ENCODE data around the gene ASCC2. TPM values are rescaled to one million over a fixed set of nuclear protein-coding genes. Genes with fewer than 3 reads are reported as not detected.
A peak's percentile ranks its signal among the peaks of the same experiment; 100 is the strongest.

The ASCC2 gene
- total and polyA plus RNA-seq, 10 donors = 34.1 to 89.0 (median 62.9) TPM

GRCh38 chr22:29879753-29880152 lies 41.7 kb upstream of the ASCC2 start:
- 91 to 98% (median 92%) methylated on average over 5 of the region's 5 CpGs for WGBS, 5 donors
- no peak overlapping the region for H3K4me3 ChIP-seq
- intact Hi-C loops (cut with DNase I; ENCODE audit: low total_unique reads) = no loop called here
- peaks cover 5 to 21% (median 15%) of the 10 kb centered on the region in 6 donors for H3K4me1 ChIP-seq
- TF ChIP-seq POLR2AphosphoS5 (IDR thresholded peaks at IDR 0.05) (no peak), POLR2A (IDR thresholded peaks at IDR 0.05) (no peak)
- TF ChIP-seq, protein P1, sequence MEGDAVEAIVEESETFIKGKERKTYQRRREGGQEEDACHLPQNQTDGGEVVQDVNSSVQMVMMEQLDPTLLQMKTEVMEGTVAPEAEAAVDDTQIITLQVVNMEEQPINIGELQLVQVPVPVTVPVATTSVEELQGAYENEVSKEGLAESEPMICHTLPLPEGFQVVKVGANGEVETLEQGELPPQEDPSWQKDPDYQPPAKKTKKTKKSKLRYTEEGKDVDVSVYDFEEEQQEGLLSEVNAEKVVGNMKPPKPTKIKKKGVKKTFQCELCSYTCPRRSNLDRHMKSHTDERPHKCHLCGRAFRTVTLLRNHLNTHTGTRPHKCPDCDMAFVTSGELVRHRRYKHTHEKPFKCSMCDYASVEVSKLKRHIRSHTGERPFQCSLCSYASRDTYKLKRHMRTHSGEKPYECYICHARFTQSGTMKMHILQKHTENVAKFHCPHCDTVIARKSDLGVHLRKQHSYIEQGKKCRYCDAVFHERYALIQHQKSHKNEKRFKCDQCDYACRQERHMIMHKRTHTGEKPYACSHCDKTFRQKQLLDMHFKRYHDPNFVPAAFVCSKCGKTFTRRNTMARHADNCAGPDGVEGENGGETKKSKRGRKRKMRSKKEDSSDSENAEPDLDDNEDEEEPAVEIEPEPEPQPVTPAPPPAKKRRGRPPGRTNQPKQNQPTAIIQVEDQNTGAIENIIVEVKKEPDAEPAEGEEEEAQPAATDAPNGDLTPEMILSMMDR (IDR thresholded peaks at IDR 0.05 in 8 of 11, conservative IDR thresholded peaks at IDR 0.05 in 3 of 11) = no peak
- no peaks in the 10 kb centered on the region for H3K27me3 ChIP-seq (replicated peaks in 1 of 7)
- H3K27ac ChIP-seq = no peak overlapping the region
- no peak for DNase-seq
- no peaks in the 10 kb centered on the region for H3K9me3 ChIP-seq
- no peaks in the 10 kb centered on the region for H3K36me3 ChIP-seq

GRCh38 chr22:29877620-29878019 lies 39.5 kb upstream of the ASCC2 start:
- no peaks in the 10 kb centered on the region for H3K36me3 ChIP-seq
- TF ChIP-seq, protein P1 (IDR thresholded peaks at IDR 0.05 in 8 of 11, conservative IDR thresholded peaks at IDR 0.05 in 3 of 11) = no peak
- no peaks in the 10 kb centered on the region for H3K9me3 ChIP-seq
- intact Hi-C loops (cut with DNase I; ENCODE audit: low total_unique reads) = no loop called here
- 57 to 70% (median 63%) methylated on average over 2 of the region's 2 CpGs for WGBS, 5 donors
- H3K27me3 ChIP-seq (replicated peaks in 1 of 7) = no peaks in the 10 kb centered on the region
- H3K4me1 ChIP-seq = peaks cover 0 to 14% (median 3%) of the 10 kb centered on the region in 6 donors
- H3K27ac ChIP-seq = no peak overlapping the region
- H3K4me3 ChIP-seq = no peak overlapping the region
- DNase-seq = no peak

DNA sequence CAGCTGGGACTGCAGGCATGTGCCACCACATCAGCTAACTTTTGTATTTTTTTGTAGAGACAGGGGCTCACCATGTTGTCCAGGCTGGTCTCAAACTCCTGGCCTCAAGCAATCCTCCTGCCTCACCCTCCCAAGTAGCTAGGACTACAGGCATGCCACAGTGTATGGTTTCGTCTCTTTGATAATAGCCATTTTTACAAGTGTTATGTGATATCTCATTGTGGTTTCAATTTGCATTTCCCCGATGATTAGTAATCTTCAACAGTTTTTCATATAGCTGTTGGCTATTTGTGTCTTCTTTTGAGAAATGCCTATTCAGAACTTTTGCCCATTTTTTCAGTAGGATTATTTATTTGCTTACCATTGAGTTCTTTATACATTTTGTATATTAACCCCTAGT lies 35.9 kb upstream of the ASCC2 start:
- H3K9me3 ChIP-seq = no peaks in the 10 kb centered on the region
- H3K27me3 ChIP-seq (replicated peaks in 1 of 7) = no peaks in the 10 kb centered on the region
- H3K4me1 ChIP-seq = peaks cover 0 to 20% (median 0%) of the 10 kb centered on the region in 6 donors
- no peaks in the 10 kb centered on the region for H3K36me3 ChIP-seq
- intact Hi-C loops (cut with DNase I; ENCODE audit: low total_unique reads) = no loop called here
- 63 to 76% (median 70%) methylated on average over 2 of the region's 2 CpGs for WGBS, 5 donors
- TF ChIP-seq POLR2A (IDR thresholded peaks at IDR 0.05) (no peak), POLR2AphosphoS5 (IDR thresholded peaks at IDR 0.05) (no peak)
- TF ChIP-seq, protein P1 (IDR thresholded peaks at IDR 0.05 in 8 of 11, conservative IDR thresholded peaks at IDR 0.05 in 3 of 11) = no peak
- peak overlapping the region in 2 of 8 donors; percentile 75 to 85 for H3K27ac ChIP-seq
- H3K4me3 ChIP-seq = no peak overlapping the region
- no peak for DNase-seq

GRCh38 chr22:29872989-29873388 lies 34.9 kb upstream of the ASCC2 start:
- 45 to 65% (median 58%) methylated on average over 5 of the region's 5 CpGs for WGBS, 5 donors
- Histone ChIP-seq H3K27me3 (replicated peaks in 1 of 7) (no peaks in the 10 kb centered on the region), H3K4me1 (peaks cover 0 to 20% (median 0%) of the 10 kb centered on the region in 6 donors), H3K4me3 (peak overlapping the region in 1 of 8 donors; percentile 16), H3K27ac (peak overlapping the region in 7 of 8 donors; percentile 34 to 85 (median 61)), H3K9me3 (no peaks in the 10 kb centered on the region), H3K36me3 (no peaks in the 10 kb centered on the region)
- intact Hi-C loops (cut with DNase I; ENCODE audit: low total_unique reads) = no loop called here
- TF ChIP-seq POLR2AphosphoS5 (IDR thresholded peaks at IDR 0.05) = peak in 1 of 3 donors; percentile 24
- TF ChIP-seq, protein P1 (IDR thresholded peaks at IDR 0.05 in 8 of 11, conservative IDR thresholded peaks at IDR 0.05 in 3 of 11) = no peak
- DNase-seq = no peak

Data from spleen (tissue), 11 donors.